HEK293 (cell line): ENCODE measurements around the gene FUOM.

Experiments
- GLIS2 ChIP-seq: fragments of 450-650 bp; formaldehyde crosslinking; IDR thresholded peaks from 2 replicates; pipeline ENCODE4 v1.5.1; 2016; ENCODE audit warnings: missing biosample characterization, missing genetic modification characterization
- MZF1 ChIP-seq: fragments of 450-650 bp; formaldehyde crosslinking; IDR thresholded peaks from 2 replicates; pipeline ENCODE4 v1.5.1; 2017; ENCODE audit warnings: missing biosample characterization, missing genetic modification characterization, borderline replicate concordance
- ZNF248 ChIP-seq: fragments of 450-650 bp; formaldehyde crosslinking; IDR thresholded peaks from 2 replicates; pipeline ENCODE4 v1.5.1; 2017; ENCODE audit warnings: missing biosample characterization, missing genetic modification characterization
- ZNF501 ChIP-seq: fragments of 450-650 bp; formaldehyde crosslinking; IDR thresholded peaks from 2 replicates; pipeline ENCODE4 v1.5.1; 2016; ENCODE audit warnings: missing biosample characterization, missing genetic modification characterization
- TF ChIP-seq, protein P1 (sequence below): fragments of 450-650 bp; formaldehyde crosslinking; IDR thresholded peaks from 2 replicates; pipeline ENCODE4 v1.5.1; 2016; ENCODE audit warnings: missing biosample characterization, missing genetic modification characterization, borderline replicate concordance
- TF ChIP-seq, protein P2 (sequence below): fragments of 450-650 bp; formaldehyde crosslinking; IDR thresholded peaks from 2 replicates; pipeline ENCODE4 v1.5.1; 2016; ENCODE audit warnings: missing biosample characterization, missing genetic modification characterization

DNA sequence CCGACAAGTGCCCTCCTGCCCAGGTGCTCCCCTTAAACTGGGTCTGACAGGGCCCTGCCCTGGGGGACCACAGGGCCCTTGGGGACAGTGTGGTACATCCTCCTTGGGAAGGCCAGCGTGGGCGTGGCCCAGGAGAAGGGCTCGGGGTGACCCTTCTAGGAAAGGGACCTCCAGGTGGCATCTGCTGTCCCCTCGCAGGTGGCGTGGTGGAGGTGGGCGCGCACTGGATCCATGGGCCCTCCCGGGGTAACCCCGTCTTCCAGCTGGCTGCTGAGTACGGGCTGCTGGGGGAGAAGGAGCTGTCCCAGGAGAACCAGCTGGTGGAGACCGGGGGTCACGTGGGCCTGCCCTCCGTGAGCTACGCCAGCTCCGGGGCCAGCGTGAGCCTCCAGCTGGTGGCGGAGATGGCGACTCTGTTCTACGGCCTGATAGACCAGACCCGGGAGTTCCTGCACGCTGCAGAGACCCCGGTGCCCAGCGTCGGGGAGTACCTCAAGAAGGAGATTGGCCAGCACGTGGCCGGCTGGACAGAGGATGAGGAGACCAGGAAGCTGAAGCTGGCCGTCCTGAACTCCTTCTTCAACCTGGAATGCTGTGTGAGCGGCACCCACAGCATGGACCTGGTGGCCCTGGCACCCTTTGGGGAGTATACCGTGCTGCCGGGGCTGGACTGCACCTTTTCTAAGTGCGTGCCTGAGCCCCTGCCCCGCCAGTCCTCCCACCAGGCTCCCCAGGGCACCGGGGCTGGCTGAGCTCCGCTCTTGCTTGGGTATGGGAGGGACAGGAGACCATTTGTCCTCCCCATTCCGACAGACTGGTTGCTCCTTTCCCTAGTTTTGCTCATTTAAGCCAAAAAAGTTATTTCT lies 22.2 kb upstream of the FUOM start:
- TF ChIP-seq, protein P1, sequence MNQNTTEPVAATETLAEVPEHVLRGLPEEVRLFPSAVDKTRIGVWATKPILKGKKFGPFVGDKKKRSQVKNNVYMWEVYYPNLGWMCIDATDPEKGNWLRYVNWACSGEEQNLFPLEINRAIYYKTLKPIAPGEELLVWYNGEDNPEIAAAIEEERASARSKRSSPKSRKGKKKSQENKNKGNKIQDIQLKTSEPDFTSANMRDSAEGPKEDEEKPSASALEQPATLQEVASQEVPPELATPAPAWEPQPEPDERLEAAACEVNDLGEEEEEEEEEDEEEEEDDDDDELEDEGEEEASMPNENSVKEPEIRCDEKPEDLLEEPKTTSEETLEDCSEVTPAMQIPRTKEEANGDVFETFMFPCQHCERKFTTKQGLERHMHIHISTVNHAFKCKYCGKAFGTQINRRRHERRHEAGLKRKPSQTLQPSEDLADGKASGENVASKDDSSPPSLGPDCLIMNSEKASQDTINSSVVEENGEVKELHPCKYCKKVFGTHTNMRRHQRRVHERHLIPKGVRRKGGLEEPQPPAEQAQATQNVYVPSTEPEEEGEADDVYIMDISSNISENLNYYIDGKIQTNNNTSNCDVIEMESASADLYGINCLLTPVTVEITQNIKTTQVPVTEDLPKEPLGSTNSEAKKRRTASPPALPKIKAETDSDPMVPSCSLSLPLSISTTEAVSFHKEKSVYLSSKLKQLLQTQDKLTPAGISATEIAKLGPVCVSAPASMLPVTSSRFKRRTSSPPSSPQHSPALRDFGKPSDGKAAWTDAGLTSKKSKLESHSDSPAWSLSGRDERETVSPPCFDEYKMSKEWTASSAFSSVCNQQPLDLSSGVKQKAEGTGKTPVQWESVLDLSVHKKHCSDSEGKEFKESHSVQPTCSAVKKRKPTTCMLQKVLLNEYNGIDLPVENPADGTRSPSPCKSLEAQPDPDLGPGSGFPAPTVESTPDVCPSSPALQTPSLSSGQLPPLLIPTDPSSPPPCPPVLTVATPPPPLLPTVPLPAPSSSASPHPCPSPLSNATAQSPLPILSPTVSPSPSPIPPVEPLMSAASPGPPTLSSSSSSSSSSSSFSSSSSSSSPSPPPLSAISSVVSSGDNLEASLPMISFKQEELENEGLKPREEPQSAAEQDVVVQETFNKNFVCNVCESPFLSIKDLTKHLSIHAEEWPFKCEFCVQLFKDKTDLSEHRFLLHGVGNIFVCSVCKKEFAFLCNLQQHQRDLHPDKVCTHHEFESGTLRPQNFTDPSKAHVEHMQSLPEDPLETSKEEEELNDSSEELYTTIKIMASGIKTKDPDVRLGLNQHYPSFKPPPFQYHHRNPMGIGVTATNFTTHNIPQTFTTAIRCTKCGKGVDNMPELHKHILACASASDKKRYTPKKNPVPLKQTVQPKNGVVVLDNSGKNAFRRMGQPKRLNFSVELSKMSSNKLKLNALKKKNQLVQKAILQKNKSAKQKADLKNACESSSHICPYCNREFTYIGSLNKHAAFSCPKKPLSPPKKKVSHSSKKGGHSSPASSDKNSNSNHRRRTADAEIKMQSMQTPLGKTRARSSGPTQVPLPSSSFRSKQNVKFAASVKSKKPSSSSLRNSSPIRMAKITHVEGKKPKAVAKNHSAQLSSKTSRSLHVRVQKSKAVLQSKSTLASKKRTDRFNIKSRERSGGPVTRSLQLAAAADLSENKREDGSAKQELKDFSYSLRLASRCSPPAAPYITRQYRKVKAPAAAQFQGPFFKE (tag by site-specific recombination): no peak
- TF ChIP-seq, protein P2, sequence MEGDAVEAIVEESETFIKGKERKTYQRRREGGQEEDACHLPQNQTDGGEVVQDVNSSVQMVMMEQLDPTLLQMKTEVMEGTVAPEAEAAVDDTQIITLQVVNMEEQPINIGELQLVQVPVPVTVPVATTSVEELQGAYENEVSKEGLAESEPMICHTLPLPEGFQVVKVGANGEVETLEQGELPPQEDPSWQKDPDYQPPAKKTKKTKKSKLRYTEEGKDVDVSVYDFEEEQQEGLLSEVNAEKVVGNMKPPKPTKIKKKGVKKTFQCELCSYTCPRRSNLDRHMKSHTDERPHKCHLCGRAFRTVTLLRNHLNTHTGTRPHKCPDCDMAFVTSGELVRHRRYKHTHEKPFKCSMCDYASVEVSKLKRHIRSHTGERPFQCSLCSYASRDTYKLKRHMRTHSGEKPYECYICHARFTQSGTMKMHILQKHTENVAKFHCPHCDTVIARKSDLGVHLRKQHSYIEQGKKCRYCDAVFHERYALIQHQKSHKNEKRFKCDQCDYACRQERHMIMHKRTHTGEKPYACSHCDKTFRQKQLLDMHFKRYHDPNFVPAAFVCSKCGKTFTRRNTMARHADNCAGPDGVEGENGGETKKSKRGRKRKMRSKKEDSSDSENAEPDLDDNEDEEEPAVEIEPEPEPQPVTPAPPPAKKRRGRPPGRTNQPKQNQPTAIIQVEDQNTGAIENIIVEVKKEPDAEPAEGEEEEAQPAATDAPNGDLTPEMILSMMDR (tag by site-specific recombination): no peak
- TF ChIP-seq GLIS2 (tag by site-specific recombination) (no peak), ZNF501 (tag by site-specific recombination) (no peak), MZF1 (tag by site-specific recombination) (no peak), ZNF248 (no peak)
